Progenitor cell of endocrine pancreas (in vitro differentiated cells): ENCODE results near the gene TRAF3IP1. TPM values are rescaled to one million over a fixed set of nuclear protein-coding genes. Genes with fewer than 3 reads are reported as not detected.
A peak's percentile ranks its signal among the peaks of the same experiment; 100 is the strongest.
"Not testable (repeated sequence)": the region's sequence is repeated elsewhere in the genome, so short reads cannot be mapped to it uniquely, and the experiment has no call there.

Source experiments
- DNase-seq: peaks from one replicate; pipeline ENCODE4 v3.0.0; 2021; ENCODE audit warnings: low spot score; ENCODE audit not compliant: unreplicated experiment
- H3K27ac Mint-ChIP-seq: 2 replicates; pipeline ENCODE4 v1.8.0; 2021; ENCODE audit warnings: mild to moderate bottlenecking, moderate library complexity, mixed read lengths
- H3K27me3 Mint-ChIP-seq: 2 replicates; pipeline ENCODE4 v1.8.0; 2021; ENCODE audit warnings: mixed read lengths
- H3K36me3 Mint-ChIP-seq: 2 replicates; pipeline ENCODE4 v1.8.0; 2022; ENCODE audit warnings: mixed read lengths; ENCODE audit not compliant: insufficient read depth
- H3K4me1 Mint-ChIP-seq: 2 replicates; pipeline ENCODE4 v1.8.0; 2021; ENCODE audit warnings: low read depth, mixed read lengths
- H3K4me3 Mint-ChIP-seq: 2 replicates; pipeline ENCODE4 v1.8.0; 2021; ENCODE audit warnings: low read depth, mild to moderate bottlenecking, moderate library complexity, mixed read lengths
- H3K9me3 Mint-ChIP-seq: 2 replicates; pipeline ENCODE4 v1.8.0; 2021; ENCODE audit warnings: low read depth, mixed read lengths
- CTCF ChIP-seq: fragments of 200-600 bp; sonication (generic); IDR thresholded peaks from one replicate; pipeline ENCODE4 v1.5.0; 2021; ENCODE audit warnings: antibody characterized with exemption, mild to moderate bottlenecking; ENCODE audit not compliant: unreplicated experiment
- long read RNA-seq: library from polyadenylated mRNA; unstranded; transcript quantifications from one replicate; pipeline ENCODE4 v2.0.0, GENCODE V29; 2020
- total RNA-seq: library from RNA; stranded (reverse); gene quantifications from 2 replicates; pipeline ENCODE4 v1.2.1, GENCODE V29; 2021

Gene TRAF3IP1
- total RNA-seq: 26.1 and 27.0 TPM in 2 replicates
- long read RNA-seq, partial matches to known transcripts: 3 of 6 reads
- long read RNA-seq, other reads (novel, unspliced or antisense): 2 of 6 reads

GRCh38 chr2:238320246-238320647 lies at the start of gene TRAF3IP1:
Gene TRAF3IP1 (plus strand): TSS chr2:238320518. CDS start chr2:238320663, 145 bp downstream.
- Mint-ChIP-seq H3K27me3 (peaks cover 3% of the 10 kb centered on the region), H3K4me3 (peak within 1 kb of the TSS; percentile 75), H3K36me3 (peaks cover 3% of the 10 kb centered on the region), H3K4me1 (peaks cover 15% of the 10 kb centered on the region), H3K27ac (peak within 1 kb of the TSS; percentile 91), H3K9me3 (no peaks in the 10 kb centered on the region)
- no peak for TF ChIP-seq CTCF
- peak; percentile 95 for DNase-seq

DNA sequence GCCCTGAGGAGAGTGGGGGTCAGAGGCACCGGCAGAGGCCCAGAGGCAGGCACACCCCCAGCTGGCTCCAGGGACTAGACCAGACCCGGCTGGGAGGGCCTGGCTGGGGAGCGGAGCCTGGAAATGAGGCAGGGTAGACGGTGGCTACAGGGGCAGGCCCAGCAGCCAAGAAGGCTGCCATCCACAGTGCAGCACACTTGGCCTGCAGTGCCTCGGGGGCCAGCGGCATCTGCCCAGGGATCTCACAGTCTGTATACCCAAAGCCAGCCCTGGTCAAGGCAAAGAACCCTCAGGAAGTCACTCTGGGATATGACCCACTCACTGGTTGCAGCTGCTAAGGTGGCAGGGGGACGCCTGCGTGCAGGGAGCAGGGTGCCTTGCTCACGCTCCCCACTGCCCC lies 49.7 kb upstream of the TRAF3IP1 start:
- Mint-ChIP-seq H3K4me1 (peaks cover 13% of the 10 kb centered on the region), H3K27ac (no peak overlapping the region), H3K4me3 (no peak overlapping the region), H3K9me3 (no peaks in the 10 kb centered on the region), H3K27me3 (no peaks in the 10 kb centered on the region), H3K36me3 (peaks cover 27% of the 10 kb centered on the region)
- no peak for TF ChIP-seq CTCF
- no peak for DNase-seq

DNA sequence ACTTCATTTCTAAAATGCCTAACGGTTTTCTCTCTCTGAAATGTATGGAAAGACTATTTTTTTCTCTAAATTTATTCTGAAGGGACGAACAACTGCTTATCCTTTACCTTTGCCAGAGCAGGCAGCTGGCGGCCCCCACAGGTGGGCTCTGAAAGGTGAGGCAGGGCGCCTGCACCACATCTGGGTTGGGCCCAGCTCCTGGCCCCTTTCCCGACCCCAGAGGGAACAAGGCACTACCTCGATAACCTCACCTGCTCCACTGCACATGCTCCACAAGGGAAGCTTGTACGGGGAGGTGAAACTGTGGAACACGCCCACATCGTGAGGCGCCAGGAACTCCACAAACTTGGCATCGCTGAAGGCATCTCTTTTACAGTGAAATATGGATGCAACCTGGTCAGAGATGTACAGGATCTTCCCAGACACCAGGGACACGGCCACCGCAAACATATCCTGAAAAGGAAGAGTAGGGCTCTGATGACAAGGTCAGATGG lies 49.2 kb upstream of the TRAF3IP1 start:
- no peak overlapping the region for H3K4me3 Mint-ChIP-seq
- H3K27ac Mint-ChIP-seq: no peak overlapping the region

GRCh38 chr2:238271686-238272085 lies 48.6 kb upstream of the TRAF3IP1 start:
- peak overlapping the region; percentile 25 for H3K4me3 Mint-ChIP-seq

More for the DNA sequence above, 49.2 kb upstream of the TRAF3IP1 start:
- DNase-seq: no peak
- Mint-ChIP-seq H3K27me3 (no peaks in the 10 kb centered on the region), H3K36me3 (peaks cover 27% of the 10 kb centered on the region), H3K9me3 (no peaks in the 10 kb centered on the region), H3K4me1 (peaks cover 13% of the 10 kb centered on the region)
- TF ChIP-seq CTCF: no peak

DNA sequence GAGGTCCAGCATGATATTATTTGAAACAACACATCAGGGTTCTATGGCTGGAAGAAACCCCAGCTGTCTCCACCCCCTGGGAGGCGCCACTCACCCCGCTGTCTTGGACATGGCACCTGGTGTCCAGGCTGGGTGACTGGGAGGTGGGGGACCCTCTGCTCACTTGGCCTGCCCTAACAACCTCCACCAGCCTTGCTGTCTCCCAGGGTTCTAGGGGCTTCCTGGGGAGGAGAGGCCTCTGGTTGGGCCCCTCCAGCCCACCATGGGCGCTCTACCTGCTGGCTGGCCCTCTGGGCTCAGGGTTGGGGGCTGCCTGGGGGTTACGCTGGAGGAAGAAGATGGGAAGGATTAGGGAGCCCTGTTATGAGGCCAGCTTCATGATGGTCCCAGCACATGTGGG lies 48.2 kb upstream of the TRAF3IP1 start:
- Mint-ChIP-seq H3K36me3 (peaks cover 28% of the 10 kb centered on the region), H3K27me3 (no peaks in the 10 kb centered on the region), H3K4me3 (no peak overlapping the region), H3K9me3 (no peaks in the 10 kb centered on the region), H3K4me1 (peaks cover 13% of the 10 kb centered on the region), H3K27ac (peak overlapping the region; percentile 53)
- no peak for DNase-seq
- TF ChIP-seq CTCF: no peak

More at GRCh38 chr2:238271686-238272085, 48.6 kb upstream of the TRAF3IP1 start:
- peak overlapping the region; percentile 53 for H3K27ac Mint-ChIP-seq
- not testable (repeated sequence) for H3K9me3 Mint-ChIP-seq, H3K27me3 Mint-ChIP-seq, DNase-seq
- peaks cover 13% of the 10 kb centered on the region for H3K4me1 Mint-ChIP-seq
- peaks cover 30% of the 10 kb centered on the region for H3K36me3 Mint-ChIP-seq

DNA sequence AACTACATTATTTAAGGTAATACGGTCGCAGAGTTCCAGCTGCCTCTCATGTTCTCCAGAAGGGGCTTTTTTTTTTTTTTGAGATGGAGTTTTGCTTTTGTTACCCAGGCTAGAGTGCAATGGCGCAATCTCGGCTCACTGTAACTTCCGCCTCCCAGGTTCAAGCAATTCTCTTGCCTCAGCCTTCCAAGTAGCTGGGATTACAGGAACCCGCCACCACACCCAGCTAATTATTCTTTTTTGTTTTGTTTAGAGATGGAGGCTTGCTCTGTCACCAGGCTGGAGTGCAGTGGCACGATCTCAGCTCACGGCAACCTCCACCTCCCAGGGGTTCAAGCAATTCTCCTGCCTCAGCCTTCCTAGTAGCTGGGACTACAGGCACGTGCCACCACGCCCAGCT lies 46.9 kb upstream of the TRAF3IP1 start:
- not testable (repeated sequence) for H3K4me3 Mint-ChIP-seq, DNase-seq, H3K27me3 Mint-ChIP-seq, H3K27ac Mint-ChIP-seq, H3K9me3 Mint-ChIP-seq
- Mint-ChIP-seq H3K4me1 (peaks cover 16% of the 10 kb centered on the region), H3K36me3 (peaks cover 25% of the 10 kb centered on the region)
